Esophagus (tissue), 2 donors: Measurements from ENCODE around the gene UBE4A. TPM values are rescaled to one million over a fixed set of nuclear protein-coding genes. Genes with fewer than 3 reads are reported as not detected.
A peak's percentile ranks its signal among the peaks of the same experiment; 100 is the strongest.

Experiments used
- H3K27ac ChIP-seq, 2 donors: one replicate each; pipeline ENCODE4 v1.5.1; 2013; ENCODE audit warnings: low read depth in 2 of 2, mild to moderate bottlenecking in 2 of 2, inconsistent platforms in 1 of 2, low read length in 1 of 2, moderate library complexity in 1 of 2
- H3K27me3 ChIP-seq, 2 donors: one replicate each; pipeline ENCODE4 v1.6.1; 2013; ENCODE audit warnings: low read length in 2 of 2, control low read depth in 1 of 2, mild to moderate bottlenecking in 1 of 2; ENCODE audit not compliant: insufficient read depth in 2 of 2, control insufficient read depth in 1 of 2
- H3K36me3 ChIP-seq, 2 donors: one replicate each; pipeline ENCODE4 v1.6.1; 2013; ENCODE audit warnings: low read length in 1 of 2; ENCODE audit not compliant: control insufficient read depth in 2 of 2, insufficient read depth in 2 of 2
- H3K4me1 ChIP-seq, 2 donors: one replicate each; pipeline ENCODE4 v1.6.1; 2013; ENCODE audit warnings: low read length in 1 of 2; ENCODE audit not compliant: control insufficient read depth in 2 of 2, insufficient read depth in 2 of 2
- H3K4me3 ChIP-seq, 2 donors: one replicate each; pipeline ENCODE4 v1.5.1; 2013; ENCODE audit warnings: low read length in 2 of 2, mild to moderate bottlenecking in 2 of 2, low read depth in 1 of 2, moderate library complexity in 1 of 2
- H3K9me3 ChIP-seq, 2 donors: one replicate each; pipeline ENCODE4 v1.6.1; 2013; ENCODE audit warnings: mild to moderate bottlenecking in 2 of 2, low read depth in 1 of 2, low read length in 1 of 2, moderate library complexity in 1 of 2; ENCODE audit not compliant: control insufficient read depth in 2 of 2, insufficient read depth in 1 of 2
- WGBS, 2 donors: extraction: QIAGEN DNeasy Blood & Tissue Kit; methylation state at CpG; one replicate each; pipeline ENCODE4 v1.1.7; 2013; 5-methylcytosine and 5-hydroxymethylcytosine counted together
- polyA plus RNA-seq, 2 donors: library from polyadenylated mRNA; stranded (reverse); fragments of 200-250 nt; gene quantifications; one replicate each; pipeline ENCODE4 v1.2.3, GENCODE V29; 2013
- donor health status: healthy with polysubstance abuse.
- donor health status: Bipolar disorder and iron deficiency.

UBE4A gene
- polyA plus RNA-seq, 2 donors: 9.5 to 12.0 TPM

DNA sequence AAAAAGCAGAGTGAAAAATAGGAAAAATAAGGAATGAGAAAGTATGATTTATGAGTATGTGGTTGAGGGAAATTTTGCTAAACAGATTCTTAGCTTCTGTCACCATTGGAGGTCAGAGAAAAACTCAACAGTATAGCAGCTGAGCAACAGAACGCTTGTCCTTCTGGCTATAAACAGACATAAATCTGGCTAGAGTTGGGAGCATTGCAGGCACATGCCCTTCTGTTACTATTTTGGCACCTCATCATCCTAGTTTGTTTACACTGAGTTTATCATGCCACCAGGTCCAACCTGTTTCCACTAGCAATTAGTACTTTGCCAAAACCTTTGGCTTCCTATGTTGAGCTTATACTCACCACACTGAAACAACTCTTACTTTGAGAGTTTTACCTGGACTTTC lies 6.9 kb downstream of the UBE4A start:
- H3K27ac ChIP-seq: peak overlapping the region in 1 of 2 donors; percentile 44
- H3K4me3 ChIP-seq: no peak overlapping the region
- WGBS, 2 donors: 45 to 52% methylated on average over 1 of the region's 1 CpG
- no peaks in the 10 kb centered on the region for H3K9me3 ChIP-seq
- no peaks in the 10 kb centered on the region for H3K27me3 ChIP-seq
- H3K36me3 ChIP-seq: peaks cover 7 to 8% of the 10 kb centered on the region in 2 donors
- H3K4me1 ChIP-seq: no peaks in the 10 kb centered on the region

DNA sequence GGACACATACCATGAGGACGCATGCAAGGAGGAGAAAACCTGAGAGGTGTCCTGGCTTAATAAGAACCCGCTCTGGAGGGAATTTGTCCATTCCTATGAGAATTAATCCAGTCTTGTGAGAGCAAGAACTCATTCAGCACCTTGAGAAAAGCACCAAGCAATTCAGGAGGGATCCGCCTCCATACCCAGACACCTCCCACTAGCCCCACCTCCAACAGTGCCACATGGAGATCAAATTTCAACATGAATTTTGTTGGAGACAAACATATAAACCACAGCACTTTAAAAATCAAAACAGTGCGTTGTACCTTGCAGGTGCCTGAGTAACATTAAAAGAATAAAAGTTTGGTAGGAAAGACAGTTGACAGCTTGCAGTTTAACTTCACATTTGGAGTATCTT lies 11.4 kb downstream of the UBE4A start:
- no peak overlapping the region for H3K27ac ChIP-seq
- no peaks in the 10 kb centered on the region for H3K4me1 ChIP-seq
- peaks cover 13 to 18% of the 10 kb centered on the region in 2 donors for H3K36me3 ChIP-seq
- H3K9me3 ChIP-seq: no peaks in the 10 kb centered on the region
- WGBS, 2 donors: 93 to 94% methylated on average over 4 of the region's 4 CpGs
- H3K27me3 ChIP-seq: no peaks in the 10 kb centered on the region
- no peak overlapping the region for H3K4me3 ChIP-seq

DNA sequence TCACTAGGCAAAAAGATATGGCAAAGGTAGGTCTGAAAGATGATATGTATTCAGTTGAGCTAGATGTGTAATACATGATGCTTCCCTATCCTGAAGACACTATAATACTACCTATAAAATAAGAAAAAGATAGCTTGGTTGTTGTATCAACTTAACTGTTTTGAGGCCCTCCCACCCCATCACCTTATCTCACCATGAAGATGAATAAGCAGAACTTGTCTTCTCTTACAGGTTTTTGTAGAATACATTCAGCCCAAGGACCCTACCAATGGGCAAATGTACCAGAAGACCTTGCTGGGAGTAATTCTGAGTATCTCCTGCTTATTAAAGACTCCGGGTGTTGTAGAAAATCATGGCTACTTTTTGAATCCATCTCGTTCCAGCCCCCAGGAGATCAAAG lies 13.9 kb downstream of the UBE4A start:
- Histone ChIP-seq H3K4me1 (no peaks in the 10 kb centered on the region), H3K27me3 (no peaks in the 10 kb centered on the region), H3K27ac (no peak overlapping the region), H3K9me3 (no peaks in the 10 kb centered on the region), H3K4me3 (no peak overlapping the region), H3K36me3 (peaks cover 16 to 21% of the 10 kb centered on the region in 2 donors)
- 85 to 97% methylated on average over 2 of the region's 2 CpGs for WGBS, 2 donors

DNA sequence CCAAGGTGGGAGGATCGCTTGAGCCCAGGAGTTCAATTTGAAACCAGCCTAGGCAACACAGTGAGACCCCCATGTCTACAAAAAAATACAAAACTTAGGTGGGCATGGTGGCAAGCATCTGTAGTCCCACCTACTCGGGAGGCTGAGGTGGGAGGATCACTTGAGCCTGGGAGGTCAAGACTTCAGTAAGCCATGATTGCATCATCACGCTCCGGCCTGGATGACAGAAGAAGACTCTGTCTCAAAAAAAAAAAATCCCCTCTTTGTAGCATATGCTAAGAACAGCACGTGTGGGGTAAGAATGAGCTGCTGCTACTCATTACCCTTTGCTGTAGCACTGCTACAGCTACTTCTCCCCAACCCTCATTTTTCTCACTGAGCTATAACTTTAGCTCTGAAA lies 14.5 kb downstream of the UBE4A start:
- Histone ChIP-seq H3K36me3 (peaks cover 13 to 21% of the 10 kb centered on the region in 2 donors), H3K4me1 (no peaks in the 10 kb centered on the region), H3K9me3 (no peaks in the 10 kb centered on the region), H3K4me3 (no peak overlapping the region), H3K27ac (no peak overlapping the region), H3K27me3 (no peaks in the 10 kb centered on the region)
- 90 to 96% methylated on average over 5 of the region's 5 CpGs for WGBS, 2 donors

DNA sequence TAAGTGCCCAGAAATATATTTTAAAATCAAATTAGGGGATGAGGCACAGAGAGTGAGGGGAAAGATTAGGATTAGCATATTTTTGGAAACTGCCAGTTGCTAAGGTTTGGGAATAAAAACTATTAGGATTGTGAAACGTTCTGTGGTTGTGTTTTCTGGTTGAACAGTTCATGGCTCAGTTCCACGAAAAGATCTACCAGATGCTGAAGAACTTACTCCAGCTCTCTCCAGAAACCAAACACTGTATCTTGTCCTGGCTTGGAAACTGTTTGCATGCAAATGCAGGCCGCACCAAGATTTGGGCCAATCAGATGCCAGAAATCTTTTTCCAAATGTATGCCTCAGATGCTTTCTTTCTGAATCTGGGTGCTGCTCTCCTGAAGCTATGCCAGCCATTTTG lies 15.3 kb downstream of the UBE4A start:
- WGBS, 2 donors: 76 to 85% methylated on average over 3 of the region's 3 CpGs
- Histone ChIP-seq H3K9me3 (no peaks in the 10 kb centered on the region), H3K27ac (no peak overlapping the region), H3K27me3 (no peaks in the 10 kb centered on the region), H3K4me1 (no peaks in the 10 kb centered on the region), H3K4me3 (no peak overlapping the region), H3K36me3 (peaks cover 13 to 21% of the 10 kb centered on the region in 2 donors)

DNA sequence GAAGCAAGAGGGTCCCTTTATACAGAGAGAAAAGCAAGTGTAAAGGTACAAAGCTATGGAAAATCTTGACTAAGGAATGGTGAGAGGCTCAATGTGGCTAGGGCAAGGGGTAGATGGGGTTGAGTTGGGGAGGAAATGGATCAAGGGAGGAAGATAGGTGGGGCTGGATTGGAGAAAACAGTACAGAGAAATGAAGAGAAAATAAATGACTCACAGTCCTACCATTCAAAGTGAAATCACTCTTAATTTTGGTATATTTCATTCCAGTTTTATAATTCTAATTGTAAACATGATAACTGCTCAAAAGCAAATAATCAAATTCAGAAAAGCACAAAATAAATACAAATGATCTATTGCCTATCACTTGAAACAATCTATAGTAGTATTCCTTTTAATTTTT lies 16.6 kb downstream of the UBE4A start:
- Histone ChIP-seq H3K4me1 (no peaks in the 10 kb centered on the region), H3K36me3 (peaks cover 11 to 16% of the 10 kb centered on the region in 2 donors), H3K27me3 (no peaks in the 10 kb centered on the region), H3K27ac (no peak overlapping the region), H3K4me3 (no peak overlapping the region), H3K9me3 (no peaks in the 10 kb centered on the region)

DNA sequence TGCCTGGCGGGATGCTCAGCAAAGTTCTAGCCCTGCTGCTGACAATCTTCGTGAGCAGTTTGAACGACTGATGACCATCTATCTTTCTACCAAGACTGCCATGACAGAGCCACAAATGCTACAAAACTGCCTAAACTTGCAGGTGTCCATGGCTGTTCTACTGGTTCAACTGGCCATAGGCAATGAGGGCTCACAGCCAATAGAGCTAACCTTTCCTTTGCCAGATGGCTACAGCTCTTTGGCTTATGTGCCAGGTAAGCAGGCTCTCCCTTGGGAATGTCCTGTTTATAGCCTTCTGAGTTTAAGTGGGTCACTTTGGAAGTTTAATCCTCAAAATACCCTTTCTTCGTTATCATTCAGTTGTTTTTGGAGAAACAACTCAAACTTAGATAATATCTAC lies 20.1 kb downstream of the UBE4A start:
- Histone ChIP-seq H3K4me3 (no peak overlapping the region), H3K27ac (no peak overlapping the region), H3K27me3 (no peaks in the 10 kb centered on the region), H3K4me1 (no peaks in the 10 kb centered on the region), H3K36me3 (peaks cover 16 to 19% of the 10 kb centered on the region in 2 donors), H3K9me3 (no peaks in the 10 kb centered on the region)
- 77 to 91% methylated on average over 4 of the region's 4 CpGs for WGBS, 2 donors

DNA sequence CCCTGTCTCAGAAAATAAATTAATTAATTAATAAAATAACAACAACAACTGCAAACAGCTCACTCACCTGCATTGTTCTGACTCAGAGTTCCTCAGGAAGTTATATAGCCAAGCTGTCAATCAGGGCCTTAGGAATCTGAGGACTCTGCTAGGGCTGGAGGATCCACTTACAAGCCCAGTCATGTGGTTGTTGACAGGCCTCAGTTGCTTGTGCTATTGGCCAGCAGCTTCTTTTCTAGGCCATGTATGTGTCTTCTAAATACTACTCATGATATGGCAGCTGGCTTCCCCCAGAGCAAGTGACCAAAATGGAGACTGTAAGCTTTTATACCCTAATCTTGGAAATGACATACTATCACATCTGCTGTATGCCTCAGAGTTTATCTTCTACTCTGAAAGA lies 21.2 kb downstream of the UBE4A start:
- Histone ChIP-seq H3K27ac (no peak overlapping the region), H3K4me1 (no peaks in the 10 kb centered on the region), H3K36me3 (peaks cover 18 to 20% of the 10 kb centered on the region in 2 donors), H3K27me3 (no peaks in the 10 kb centered on the region), H3K4me3 (no peak overlapping the region), H3K9me3 (no peaks in the 10 kb centered on the region)

DNA sequence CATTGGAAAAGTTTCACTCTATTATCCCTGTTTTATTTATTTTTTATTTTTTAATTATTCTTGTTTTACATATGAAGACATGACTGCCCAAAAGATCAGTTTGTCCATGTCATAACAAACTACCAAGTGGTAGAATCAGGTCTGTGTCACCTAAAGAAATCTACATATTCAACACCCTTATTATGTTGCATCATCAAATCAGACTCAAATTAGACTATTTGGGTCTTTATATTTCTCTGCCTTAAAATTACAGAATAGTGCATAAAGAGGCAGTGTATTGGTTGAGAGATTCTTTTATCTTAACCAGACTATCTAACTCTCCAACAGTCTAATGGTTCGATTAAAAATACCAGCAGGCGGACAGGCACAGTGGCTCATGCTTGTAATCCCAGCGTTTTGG lies 23.6 kb downstream of the UBE4A start:
- 94 to 97% methylated on average over 3 of the region's 3 CpGs for WGBS, 2 donors
- no peak overlapping the region for H3K27ac ChIP-seq
- H3K4me3 ChIP-seq: no peak overlapping the region
- H3K9me3 ChIP-seq: no peaks in the 10 kb centered on the region
- H3K4me1 ChIP-seq: no peaks in the 10 kb centered on the region
- H3K36me3 ChIP-seq: peaks cover 18 to 21% of the 10 kb centered on the region in 2 donors
- H3K27me3 ChIP-seq: no peaks in the 10 kb centered on the region

DNA sequence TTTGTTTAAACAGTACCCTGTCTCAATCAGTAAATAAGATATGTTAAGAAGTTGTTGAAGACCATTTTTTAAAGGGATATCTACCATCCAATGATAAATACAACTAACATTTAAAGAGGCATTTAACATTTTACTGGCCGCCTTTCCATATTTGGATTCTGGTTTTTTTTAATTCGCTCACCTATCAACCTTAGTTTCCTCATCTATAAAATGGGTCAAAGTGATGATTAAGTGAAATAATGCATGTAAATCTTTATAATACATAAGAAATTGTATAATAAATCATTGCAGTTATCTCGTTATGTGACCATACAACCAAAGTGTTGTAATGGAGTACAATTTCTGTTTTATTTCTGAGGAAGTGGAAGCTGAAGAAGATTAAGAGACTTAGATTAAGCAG lies 24.3 kb downstream of the UBE4A start:
- peaks cover 18 to 21% of the 10 kb centered on the region in 2 donors for H3K36me3 ChIP-seq
- no peaks in the 10 kb centered on the region for H3K9me3 ChIP-seq
- WGBS, 2 donors: 96 to 98% methylated on average over 3 of the region's 3 CpGs
- H3K27ac ChIP-seq: no peak overlapping the region
- H3K4me3 ChIP-seq: no peak overlapping the region
- no peaks in the 10 kb centered on the region for H3K27me3 ChIP-seq
- H3K4me1 ChIP-seq: no peaks in the 10 kb centered on the region
